Activated CD8-positive, alpha-beta memory T cell treated with anti-CD3 and anti-CD28 coated beads for 24 hours (primary cell): ENCODE results near the gene LY9.
A peak's percentile ranks its signal among the peaks of the same experiment; 100 is the strongest.
"Not testable (repeated sequence)": the region's sequence is repeated elsewhere in the genome, so short reads cannot be mapped to it uniquely, and the experiment has no call there.

Experiments
- DNase-seq: peaks from one replicate; pipeline ENCODE4 v3.0.0-alpha.2; 2020

LY9 gene

DNA sequence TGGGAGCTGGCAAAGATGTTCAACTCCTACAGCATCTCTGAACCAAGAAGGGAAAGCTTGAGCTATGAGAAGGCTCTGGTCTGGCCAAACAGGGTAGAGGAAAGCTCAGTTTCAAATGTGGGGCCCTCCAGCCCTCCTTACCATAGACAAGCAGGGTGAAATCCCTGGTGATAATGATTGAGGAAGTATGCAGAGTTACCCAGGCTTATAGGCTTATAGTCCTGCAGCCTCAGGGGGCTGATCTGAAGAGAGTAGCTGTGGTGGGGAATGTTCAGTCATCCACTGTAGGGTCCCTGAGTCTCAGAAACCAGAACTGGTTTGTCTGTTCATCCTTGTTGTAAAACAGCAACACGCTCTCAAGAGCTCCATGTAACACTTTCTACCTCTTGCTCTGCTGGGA is 19.8 kb upstream of the LY9 start:
- DNase-seq, result no peak

GRCh38 chr1:160777486-160778089 is 18.4 kb upstream of the LY9 start:
- no peak for DNase-seq

DNA sequence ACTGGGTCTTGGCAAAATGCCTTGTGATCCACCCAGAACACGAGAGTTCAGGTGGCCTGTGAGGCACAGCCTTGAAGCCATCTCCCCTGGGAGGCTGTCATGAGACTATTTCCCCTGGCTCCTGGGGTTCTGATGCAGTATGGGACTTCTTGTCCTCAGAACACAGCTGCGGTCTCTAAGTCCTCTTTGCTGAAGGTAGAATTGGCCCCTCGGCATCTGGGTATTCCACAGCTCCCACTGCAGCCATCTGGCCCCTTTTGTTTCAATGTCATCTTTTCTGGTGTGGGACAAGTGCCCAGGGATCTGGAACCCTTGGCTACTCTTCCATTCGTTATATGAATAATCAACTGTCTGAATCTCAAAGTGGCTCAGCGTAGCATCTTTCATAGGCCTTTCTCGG is 17.0 kb upstream of the LY9 start:
- no peak for DNase-seq

DNA sequence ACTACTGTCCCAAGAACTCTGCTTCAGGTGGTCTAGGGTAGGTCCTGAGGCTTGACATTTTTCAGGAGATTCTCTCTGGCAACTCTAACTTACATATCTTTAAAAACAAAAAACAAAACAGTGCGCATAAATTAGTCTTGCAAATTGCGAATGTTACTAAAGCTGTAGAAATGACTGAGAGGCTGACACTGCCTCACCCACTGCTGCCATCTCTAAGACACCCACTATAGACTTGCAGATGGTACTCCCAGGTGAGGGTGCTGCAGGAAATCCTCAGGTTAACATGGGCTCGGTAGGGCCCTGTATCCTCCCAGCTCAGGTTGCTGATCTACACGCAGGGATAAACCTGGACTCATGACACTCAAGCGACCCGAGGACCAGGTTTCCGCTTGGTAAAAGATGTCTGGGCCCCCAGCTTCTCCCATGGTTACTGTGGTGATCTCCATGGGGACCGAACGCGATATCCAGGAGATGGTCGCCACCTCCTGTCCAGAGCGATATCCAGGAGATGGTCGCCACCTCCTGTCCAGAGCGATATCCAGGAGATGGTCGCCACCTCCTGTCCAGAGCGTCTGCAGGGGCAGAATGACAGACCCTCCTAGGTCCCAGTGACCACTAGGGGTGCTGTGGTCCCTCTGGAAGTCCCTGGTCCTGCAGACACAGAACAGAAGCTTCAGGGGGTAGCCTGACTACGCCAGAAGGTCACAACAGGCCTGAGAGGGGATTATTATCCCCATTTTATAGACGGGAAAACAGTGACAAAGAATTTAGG is 16.2 kb upstream of the LY9 start:
- no peak for DNase-seq

DNA sequence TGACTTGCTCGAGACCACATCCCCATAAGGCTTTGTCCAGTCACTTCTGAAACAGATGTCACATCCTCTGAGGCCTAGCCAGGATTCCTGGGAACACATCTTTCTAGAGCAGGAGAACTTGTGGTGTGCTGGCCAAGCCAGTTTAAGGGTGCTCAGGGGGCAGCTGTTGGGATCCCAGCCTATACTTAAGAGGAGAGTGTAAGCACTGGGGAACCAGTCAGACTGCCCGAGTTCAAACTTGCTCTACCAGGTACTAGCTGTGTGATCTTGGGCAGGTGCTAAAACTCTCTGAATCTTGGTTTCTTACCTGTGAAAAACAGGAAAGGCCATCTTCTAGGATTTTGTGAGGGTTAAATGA is 15.6 kb upstream of the LY9 start:
- DNase-seq, result no peak

GRCh38 chr1:160781186-160781766 is 14.7 kb upstream of the LY9 start:
- no peak for DNase-seq

GRCh38 chr1:160781914-160782689 is 13.9 kb upstream of the LY9 start:
- no peak for DNase-seq

GRCh38 chr1:160782988-160783765 is 12.8 kb upstream of the LY9 start:
- DNase-seq, result not testable (repeated sequence)

DNA sequence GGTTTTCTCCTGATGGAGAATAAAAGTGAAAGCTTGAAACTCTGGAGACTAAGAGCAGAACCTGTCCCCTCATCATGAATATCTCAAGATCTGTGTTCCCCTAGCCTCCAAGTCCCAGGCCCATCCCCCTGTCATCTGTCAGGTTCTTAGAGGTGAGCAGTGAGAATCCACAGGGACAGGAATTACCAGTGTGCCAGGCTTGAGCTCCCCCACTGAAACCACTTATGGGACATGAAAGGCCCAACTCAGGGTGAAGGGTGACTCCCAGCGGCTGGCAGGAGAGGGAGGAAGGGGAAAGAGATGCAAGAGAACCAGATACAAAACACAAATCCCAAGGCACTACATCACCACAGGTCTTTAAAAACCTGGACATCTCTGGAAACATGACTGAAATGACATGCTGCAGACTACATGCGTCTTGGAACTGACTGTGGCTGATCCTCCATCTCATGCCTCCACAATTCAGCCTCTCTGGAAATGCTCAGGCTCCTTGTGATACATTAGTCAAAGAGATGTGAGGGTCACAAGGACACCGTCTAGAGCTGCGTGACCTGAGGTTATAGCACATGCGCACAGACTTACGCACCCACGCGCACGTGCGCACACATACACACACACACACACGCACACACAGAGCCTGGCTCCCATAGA is 6.8 kb upstream of the LY9 start:
- DNase-seq, result no peak

GRCh38 chr1:160789702-160790611 is 6.0 kb upstream of the LY9 start:
- no peak for DNase-seq

- no peak for DNase-seq
Observed at GRCh38 chr1:160794376-160794775, 1.6 kb upstream of the LY9 start.

GRCh38 chr1:160797271-160797709 is 1.3 kb downstream of the LY9 start:
- no peak for DNase-seq

DNA sequence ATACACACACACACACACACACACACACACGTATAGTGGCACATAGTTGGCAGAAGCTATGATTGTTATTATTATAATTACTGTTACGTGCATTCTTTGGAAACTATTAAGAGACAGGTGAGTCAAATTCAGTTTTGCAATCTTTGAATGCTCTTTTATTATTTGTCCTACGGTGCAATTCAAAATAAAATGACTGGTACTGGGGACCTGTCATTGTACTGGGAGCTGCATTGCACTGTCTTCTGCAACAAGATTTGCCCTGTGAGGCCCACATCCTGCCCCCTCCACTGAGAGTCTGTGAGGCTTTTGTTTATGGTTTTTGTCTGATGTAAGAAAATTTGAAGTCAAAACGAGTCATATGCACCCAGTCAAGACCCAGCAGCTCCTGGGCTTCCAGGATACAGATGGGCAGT is 1.9 kb downstream of the LY9 start:
- peak; percentile 74 for DNase-seq

- no peak for DNase-seq
Observed at GRCh38 chr1:160798439-160798838, 2.5 kb downstream of the LY9 start.

DNA sequence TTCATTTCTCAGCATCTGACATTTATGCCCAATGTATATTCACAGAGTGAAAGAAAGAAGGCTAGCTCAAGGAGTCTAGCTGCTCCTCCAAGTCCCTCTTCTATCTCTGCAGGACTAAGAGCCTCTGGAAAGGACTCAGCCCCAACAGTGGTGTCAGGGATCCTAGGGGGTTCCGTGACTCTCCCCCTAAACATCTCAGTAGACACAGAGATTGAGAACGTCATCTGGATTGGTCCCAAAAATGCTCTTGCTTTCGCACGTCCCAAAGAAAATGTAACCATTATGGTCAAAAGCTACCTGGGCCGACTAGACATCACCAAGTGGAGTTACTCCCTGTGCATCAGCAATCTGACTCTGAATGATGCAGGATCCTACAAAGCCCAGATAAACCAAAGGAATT is 3.7 kb downstream of the LY9 start:
- DNase-seq, result peak; percentile 57

DNA sequence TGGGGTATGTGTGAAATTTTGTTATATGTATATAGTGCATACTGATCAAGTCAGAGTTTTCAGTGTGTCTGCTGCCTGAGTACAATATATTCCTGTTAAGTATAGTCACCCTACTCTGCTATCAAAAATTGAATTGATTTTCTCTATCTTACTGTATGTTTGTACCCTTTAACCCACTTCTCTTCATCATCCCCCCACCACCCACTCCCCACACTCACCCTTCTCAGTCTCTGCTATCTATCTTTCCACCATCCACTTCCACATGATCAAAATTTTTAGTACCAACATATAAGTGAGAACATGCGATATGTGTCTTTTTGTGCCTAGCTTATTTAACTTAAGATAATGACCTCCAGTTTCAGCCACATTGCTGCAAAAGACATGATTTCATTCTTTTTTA is 4.2 kb downstream of the LY9 start:
- no peak for DNase-seq

DNA sequence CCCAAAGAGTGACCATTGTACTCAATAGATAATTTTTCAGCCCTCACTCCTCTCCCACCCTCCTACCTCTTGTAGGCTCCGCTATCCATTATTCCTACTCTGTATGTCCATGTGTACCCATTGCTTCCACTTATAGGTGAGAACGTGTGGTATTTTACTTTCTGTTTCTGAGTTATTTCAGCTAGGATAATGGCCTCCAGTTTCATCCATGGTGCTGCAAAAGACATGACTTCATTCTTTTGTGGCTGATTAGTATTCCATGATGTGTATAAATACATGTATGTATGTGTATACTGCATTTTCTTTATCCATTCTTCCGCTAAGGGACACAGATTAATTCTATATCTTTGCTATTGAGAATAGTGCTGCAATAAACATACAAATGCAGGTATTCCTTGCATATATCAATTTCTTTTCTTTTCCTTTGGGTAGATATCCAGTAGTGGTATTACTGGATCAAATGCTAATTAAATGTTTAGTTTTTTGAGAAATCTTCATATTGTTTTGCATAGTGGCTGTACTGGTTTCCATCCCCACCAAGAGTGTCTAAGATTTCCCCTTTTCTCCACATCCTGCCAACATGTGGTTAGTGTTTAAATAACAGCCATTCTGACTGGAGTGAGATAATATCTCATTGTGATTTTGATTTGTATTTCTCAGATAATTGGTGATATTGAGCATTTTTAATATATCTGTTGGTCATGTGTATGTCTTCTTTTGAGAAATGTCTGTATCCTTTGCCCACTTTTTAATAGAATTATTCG is 4.9 kb downstream of the LY9 start:
- peak; percentile 58 for DNase-seq

- DNase-seq, result no peak
Observed at GRCh38 chr1:160801836-160802580, 6.0 kb downstream of the LY9 start.

- no peak for DNase-seq
Observed at GRCh38 chr1:160806109-160806665, 10.2 kb downstream of the LY9 start.
